ENCODE measurements around the gene C1orf21.

The C1orf21 gene

GRCh38 chr1:184555665-184556641 is 169.1 kb downstream of the C1orf21 start:
- POLR2A ChIA-PET, result interaction anchor here (1.1 kb wide), 1 partner anchor 169 kb away, joined by 3 read pairs; the partner anchor contains the start of gene C1orf21
- TF ChIP-seq ARNT (IDR thresholded peaks at IDR 0.05) (no peak), BHLHE40 (IDR thresholded peaks at IDR 0.05; ENCODE audit: borderline replicate concordance) (no peak), SP1 (IDR thresholded peaks at IDR 0.05) (no peak), HDGF (IDR thresholded peaks at IDR 0.05; ENCODE audit: borderline replicate concordance) (no peak), NFRKB (IDR thresholded peaks at IDR 0.05) (no peak), CTBP1 (IDR thresholded peaks at IDR 0.05; ENCODE audit: borderline replicate concordance) (no peak), ELF4 (IDR thresholded peaks at IDR 0.05) (no peak), L3MBTL2 (conservative IDR thresholded peaks at IDR 0.05) (no peak), TARDBP (IDR thresholded peaks at IDR 0.05) (no peak), FOXM1 (IDR thresholded peaks at IDR 0.05; ENCODE audit: borderline replicate concordance) (no peak), SUZ12 (IDR thresholded peaks at IDR 0.05) (no peak), FOXA1 (IDR thresholded peaks at IDR 0.05) (no peak), ZNF384 (IDR thresholded peaks at IDR 0.05) (no peak), LEF1 (IDR thresholded peaks at IDR 0.05; ENCODE audit: borderline replicate concordance) (no peak), FOXK2 (IDR thresholded peaks at IDR 0.05) (no peak), PKNOX1 (IDR thresholded peaks at IDR 0.05) (no peak)
- DNase-seq (ENCODE audit: extremely low spot score), result no peak
- CTCF ChIA-PET, result interaction anchor here (1.1 kb wide), 1 partner anchor 7 kb away, joined by 3 read pairs; no protein-coding TSS in a partner anchor

GRCh38 chr1:184556665-184557064 is 169.8 kb downstream of the C1orf21 start:
- TF ChIP-seq FOXK2 (IDR thresholded peaks at IDR 0.05) (no peak), ZNF384 (IDR thresholded peaks at IDR 0.05) (no peak), SP1 (IDR thresholded peaks at IDR 0.05) (no peak), L3MBTL2 (conservative IDR thresholded peaks at IDR 0.05) (no peak), PKNOX1 (IDR thresholded peaks at IDR 0.05) (no peak), TARDBP (IDR thresholded peaks at IDR 0.05) (no peak), FOXA1 (IDR thresholded peaks at IDR 0.05) (no peak), CTBP1 (IDR thresholded peaks at IDR 0.05; ENCODE audit: borderline replicate concordance) (no peak), BHLHE40 (IDR thresholded peaks at IDR 0.05; ENCODE audit: borderline replicate concordance) (no peak), ARNT (IDR thresholded peaks at IDR 0.05) (no peak), SUZ12 (IDR thresholded peaks at IDR 0.05) (no peak), HDGF (IDR thresholded peaks at IDR 0.05; ENCODE audit: borderline replicate concordance) (no peak), LEF1 (IDR thresholded peaks at IDR 0.05; ENCODE audit: borderline replicate concordance) (no peak), FOXM1 (IDR thresholded peaks at IDR 0.05; ENCODE audit: borderline replicate concordance) (no peak), ELF4 (IDR thresholded peaks at IDR 0.05) (no peak)
- ChIA-PET CTCF (no interaction called here), POLR2A (interaction anchor here (1.1 kb wide), 1 partner anchor 170 kb away, joined by 3 read pairs; the partner anchor contains the start of gene C1orf21)
- DNase-seq (ENCODE audit: extremely low spot score), result no peak

- POLR2A ChIA-PET, result no interaction called here
- TF ChIP-seq ZNF384 (IDR thresholded peaks at IDR 0.05) (no peak), ELF4 (IDR thresholded peaks at IDR 0.05) (no peak), SUZ12 (IDR thresholded peaks at IDR 0.05) (no peak), HDGF (IDR thresholded peaks at IDR 0.05; ENCODE audit: borderline replicate concordance) (no peak), NFRKB (IDR thresholded peaks at IDR 0.05) (no peak), ARNT (IDR thresholded peaks at IDR 0.05) (no peak), BHLHE40 (IDR thresholded peaks at IDR 0.05; ENCODE audit: borderline replicate concordance) (no peak), FOXA1 (IDR thresholded peaks at IDR 0.05) (no peak), PKNOX1 (IDR thresholded peaks at IDR 0.05) (no peak), TARDBP (IDR thresholded peaks at IDR 0.05) (no peak), FOXK2 (IDR thresholded peaks at IDR 0.05) (no peak), L3MBTL2 (conservative IDR thresholded peaks at IDR 0.05) (no peak), LEF1 (IDR thresholded peaks at IDR 0.05; ENCODE audit: borderline replicate concordance) (no peak), FOXM1 (IDR thresholded peaks at IDR 0.05; ENCODE audit: borderline replicate concordance) (no peak), SP1 (IDR thresholded peaks at IDR 0.05) (no peak), CTBP1 (IDR thresholded peaks at IDR 0.05; ENCODE audit: borderline replicate concordance) (no peak)
- CTCF ChIA-PET, result no interaction called here
- no peak for DNase-seq (ENCODE audit: extremely low spot score)
Observed at GRCh38 chr1:184557423-184558347, 170.9 kb downstream of the C1orf21 start.

- DNase-seq (ENCODE audit: extremely low spot score), result no peak
- CTCF ChIA-PET, result interaction anchor here (0.9 kb wide), 1 partner anchor 28 kb away, joined by 3 read pairs; no protein-coding TSS in a partner anchor
- POLR2A ChIA-PET, result no interaction called here
- TF ChIP-seq LEF1 (IDR thresholded peaks at IDR 0.05; ENCODE audit: borderline replicate concordance), result no peak
- no peak for TF ChIP-seq HDGF (IDR thresholded peaks at IDR 0.05; ENCODE audit: borderline replicate concordance)
- TF ChIP-seq ELF4 (IDR thresholded peaks at IDR 0.05), result no peak
- no peak for TF ChIP-seq CTBP1 (IDR thresholded peaks at IDR 0.05; ENCODE audit: borderline replicate concordance)
- TF ChIP-seq NFRKB (IDR thresholded peaks at IDR 0.05), result no peak
- no peak for TF ChIP-seq BHLHE40 (IDR thresholded peaks at IDR 0.05; ENCODE audit: borderline replicate concordance)
- no peak for TF ChIP-seq FOXM1 (IDR thresholded peaks at IDR 0.05; ENCODE audit: borderline replicate concordance)
- no peak for TF ChIP-seq FOXK2 (IDR thresholded peaks at IDR 0.05)
- TF ChIP-seq ARNT (IDR thresholded peaks at IDR 0.05), result no peak
Observed at GRCh38 chr1:184558691-184559090, 171.9 kb downstream of the C1orf21 start.

Measured in HEK293T (cell line).